HFFc6 (cell line): ENCODE results near the gene SEPTIN11. TPM values are rescaled to one million over a fixed set of nuclear protein-coding genes. Genes with fewer than 3 reads are reported as not detected.

Experiments used
- DNase-seq: peaks from one replicate; pipeline ENCODE4 v3.0.0-alpha.2; 2018
- H3K27ac Mint-ChIP-seq: 2 replicates; pipeline ENCODE4 v1.8.0; 2020; ENCODE audit warnings: mild to moderate bottlenecking, mixed read lengths
- H3K27me3 Mint-ChIP-seq: 2 replicates; pipeline ENCODE4 v1.8.0; 2021; ENCODE audit warnings: mild to moderate bottlenecking, moderate library complexity, mixed read lengths; ENCODE audit not compliant: insufficient read depth
- H3K36me3 Mint-ChIP-seq: 2 replicates; pipeline ENCODE4 v1.8.0; 2021; ENCODE audit warnings: low read depth, mixed read lengths
- H3K4me1 Mint-ChIP-seq: 2 replicates; pipeline ENCODE4 v1.8.0; 2020; ENCODE audit warnings: low read depth, mixed read lengths
- H3K4me3 Mint-ChIP-seq: 2 replicates; pipeline ENCODE4 v1.8.0; 2020; ENCODE audit warnings: mild to moderate bottlenecking, moderate library complexity, mixed read lengths
- H3K9me3 Mint-ChIP-seq: 2 replicates; pipeline ENCODE4 v1.8.0; 2020; ENCODE audit warnings: mild to moderate bottlenecking, mixed read lengths
- total RNA-seq, 6 experiments: library from RNA; stranded (reverse); fragmentation: NEBNext Ultra II Directional; extraction: Animal tissue kit (Norgen Biotek cat#: 25700); gene quantifications; 2 replicates in 1 of 6; 3 replicates in 5 of 6; pipeline ENCODE4 v1.2.3, GENCODE V29; 2021
- TF ChIP-seq, protein P1 (sequence below): fragments of 200-600 bp; sonication (generic); IDR thresholded peaks from 2 replicates; pipeline ENCODE4 v1.5.0; 2021; ENCODE audit warnings: antibody characterized with exemption, mild to moderate bottlenecking

The SEPTIN11 gene
- total RNA-seq, 6 experiments from 2014 or later, result 563 to 907 (median 620) TPM

DNA sequence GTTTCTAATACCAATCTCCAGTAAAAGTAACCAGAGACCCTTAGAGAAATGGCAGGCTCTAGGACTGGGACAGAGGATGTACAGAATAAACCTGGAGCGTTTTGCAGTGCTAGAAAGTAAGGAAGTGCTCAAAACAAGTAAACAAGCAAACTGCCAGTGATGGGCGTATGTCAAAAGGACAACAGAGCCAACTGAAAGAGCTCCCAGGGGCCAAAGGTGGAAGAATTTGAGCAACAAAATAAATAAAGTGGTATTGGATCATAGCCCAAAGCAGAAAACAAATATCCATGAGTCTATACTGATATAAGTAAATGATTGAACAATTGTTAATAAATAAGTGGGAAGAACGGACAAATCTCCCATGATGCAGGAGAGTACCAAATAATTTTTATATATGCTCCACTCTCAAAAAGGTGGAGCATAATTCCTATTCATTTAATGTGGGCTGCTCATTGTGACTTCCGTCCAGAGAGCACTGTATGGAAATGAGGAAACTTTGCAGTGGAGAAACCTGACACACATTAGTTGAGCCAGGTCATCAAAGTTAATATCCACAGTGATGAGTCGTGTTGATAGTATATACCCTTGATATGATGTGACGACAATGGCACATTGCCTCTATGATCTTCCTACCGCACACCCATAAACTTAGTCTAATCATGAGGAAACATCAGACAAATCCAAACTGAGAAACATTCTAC is 17.8 kb upstream of the SEPTIN11 start:
- no peaks in the 10 kb centered on the region; the same call in 1 of the 2 replicates for H3K27me3 Mint-ChIP-seq
- no peak overlapping the region for H3K4me3 Mint-ChIP-seq
- TF ChIP-seq, protein P1, sequence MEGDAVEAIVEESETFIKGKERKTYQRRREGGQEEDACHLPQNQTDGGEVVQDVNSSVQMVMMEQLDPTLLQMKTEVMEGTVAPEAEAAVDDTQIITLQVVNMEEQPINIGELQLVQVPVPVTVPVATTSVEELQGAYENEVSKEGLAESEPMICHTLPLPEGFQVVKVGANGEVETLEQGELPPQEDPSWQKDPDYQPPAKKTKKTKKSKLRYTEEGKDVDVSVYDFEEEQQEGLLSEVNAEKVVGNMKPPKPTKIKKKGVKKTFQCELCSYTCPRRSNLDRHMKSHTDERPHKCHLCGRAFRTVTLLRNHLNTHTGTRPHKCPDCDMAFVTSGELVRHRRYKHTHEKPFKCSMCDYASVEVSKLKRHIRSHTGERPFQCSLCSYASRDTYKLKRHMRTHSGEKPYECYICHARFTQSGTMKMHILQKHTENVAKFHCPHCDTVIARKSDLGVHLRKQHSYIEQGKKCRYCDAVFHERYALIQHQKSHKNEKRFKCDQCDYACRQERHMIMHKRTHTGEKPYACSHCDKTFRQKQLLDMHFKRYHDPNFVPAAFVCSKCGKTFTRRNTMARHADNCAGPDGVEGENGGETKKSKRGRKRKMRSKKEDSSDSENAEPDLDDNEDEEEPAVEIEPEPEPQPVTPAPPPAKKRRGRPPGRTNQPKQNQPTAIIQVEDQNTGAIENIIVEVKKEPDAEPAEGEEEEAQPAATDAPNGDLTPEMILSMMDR, result no peak
- H3K9me3 Mint-ChIP-seq, result no peaks in the 10 kb centered on the region
- no peak for DNase-seq
- no peak overlapping the region for H3K27ac Mint-ChIP-seq
- H3K36me3 Mint-ChIP-seq, result peaks cover 7% of the 10 kb centered on the region
- peaks cover 19% of the 10 kb centered on the region for H3K4me1 Mint-ChIP-seq

DNA sequence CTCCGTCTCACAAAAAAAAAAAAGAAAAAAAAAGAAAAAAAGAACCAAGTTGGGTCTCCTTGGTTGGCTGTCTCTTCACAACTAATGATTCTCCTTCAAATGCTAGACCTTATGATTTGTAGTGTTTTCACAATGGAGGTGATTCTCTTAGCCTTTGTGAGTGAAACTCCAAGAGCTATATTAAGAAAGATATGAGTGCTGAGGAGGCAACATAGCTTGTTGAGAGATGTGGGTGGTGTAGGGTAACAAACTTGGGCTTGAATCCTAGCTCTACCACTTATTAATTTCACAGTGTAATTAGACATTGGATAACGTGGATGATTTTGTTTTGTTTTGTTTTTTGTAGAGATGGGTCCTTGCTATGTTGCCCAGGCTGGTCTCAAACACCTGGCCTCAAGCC is 10.4 kb upstream of the SEPTIN11 start:
- TF ChIP-seq, protein P1, result no peak
- Mint-ChIP-seq H3K4me1 (peaks cover 19% of the 10 kb centered on the region), H3K36me3 (peaks cover 49% of the 10 kb centered on the region), H3K27me3 (no peaks in the 10 kb centered on the region; the same call in 1 of the 2 replicates), H3K4me3 (no peak overlapping the region), H3K9me3 (no peaks in the 10 kb centered on the region), H3K27ac (no peak overlapping the region)
- DNase-seq, result no peak

DNA sequence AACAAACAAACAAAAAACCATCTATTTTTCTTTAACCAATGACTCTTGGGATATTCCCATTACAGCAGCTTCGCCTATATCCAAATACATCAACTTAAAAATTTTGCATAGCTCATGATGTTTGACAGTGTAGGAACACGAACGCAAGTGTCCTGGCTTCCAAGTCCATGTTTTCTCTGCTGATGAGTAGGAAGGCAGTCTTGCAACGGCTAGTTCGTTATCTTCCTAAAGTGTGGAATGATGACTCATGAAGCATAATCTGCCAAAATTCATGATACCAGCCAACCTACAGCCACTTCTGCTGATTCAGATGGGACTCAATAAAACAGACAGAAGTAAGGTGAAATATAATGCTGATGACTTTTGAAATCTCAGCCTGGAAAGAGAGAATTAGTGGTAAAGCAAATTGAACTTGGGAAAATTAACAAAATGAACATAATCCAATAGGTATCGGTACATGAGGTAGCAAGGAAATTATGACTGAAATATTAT is 6.4 kb upstream of the SEPTIN11 start:
- Mint-ChIP-seq H3K4me3 (no peak overlapping the region), H3K9me3 (no peaks in the 10 kb centered on the region), H3K27me3 (no peaks in the 10 kb centered on the region; the same call in 1 of the 2 replicates), H3K4me1 (peaks cover 59% of the 10 kb centered on the region), H3K27ac (peak overlapping the region; percentile 36), H3K36me3 (peaks cover 67% of the 10 kb centered on the region)
- DNase-seq, result peak; percentile 71
- TF ChIP-seq, protein P1, result no peak

DNA sequence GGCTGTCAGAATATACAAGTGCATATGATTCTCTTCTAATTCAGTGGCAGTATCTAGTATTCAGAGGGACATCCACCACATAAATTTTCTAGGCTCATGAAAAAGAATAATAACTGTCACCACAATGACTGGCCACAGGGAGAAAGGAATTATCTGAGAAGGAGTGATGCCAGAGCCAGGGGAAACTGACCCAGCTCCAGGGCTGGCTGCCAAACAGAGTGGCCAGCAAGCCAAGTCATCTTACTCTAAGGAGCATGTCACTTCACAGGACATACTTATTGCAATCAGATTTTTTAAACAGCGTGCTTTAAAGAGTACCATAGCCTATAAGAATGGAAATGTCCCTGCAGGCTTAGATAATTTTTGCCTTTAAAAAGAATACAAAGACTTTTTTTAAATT is 5.8 kb upstream of the SEPTIN11 start:
- TF ChIP-seq, protein P1, result no peak
- no peak for DNase-seq
- Mint-ChIP-seq H3K9me3 (no peaks in the 10 kb centered on the region), H3K4me1 (peaks cover 61% of the 10 kb centered on the region), H3K36me3 (peaks cover 72% of the 10 kb centered on the region), H3K4me3 (no peak overlapping the region; the same call in 1 of the 2 replicates), H3K27me3 (no peaks in the 10 kb centered on the region; the same call in 1 of the 2 replicates), H3K27ac (peak overlapping the region; percentile 36)

DNA sequence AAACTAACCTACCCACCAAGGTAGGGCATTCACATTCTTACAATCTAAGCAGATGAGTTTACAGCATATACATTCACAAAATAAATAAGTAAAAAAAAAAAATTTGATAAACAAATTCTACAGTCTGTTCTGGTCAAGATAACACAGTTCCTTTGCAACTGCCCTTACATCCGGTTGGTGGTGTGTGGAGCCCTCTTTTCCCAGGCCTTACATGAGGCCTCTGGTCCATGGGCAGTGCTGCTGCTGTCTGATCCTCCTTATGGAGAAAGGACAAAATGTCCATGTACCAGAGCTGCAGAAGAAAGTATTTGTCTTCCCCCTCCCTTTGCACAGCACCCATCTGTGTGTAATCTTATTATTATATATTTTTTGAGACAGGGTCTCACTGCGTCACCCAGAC is 2.2 kb upstream of the SEPTIN11 start:
- Mint-ChIP-seq H3K4me3 (peak overlapping the region; percentile 92), H3K36me3 (peaks cover 62% of the 10 kb centered on the region), H3K27ac (no peak overlapping the region; the same call in 1 of the 2 replicates), H3K27me3 (peaks cover 2% of the 10 kb centered on the region), H3K9me3 (no peaks in the 10 kb centered on the region), H3K4me1 (peaks cover 65% of the 10 kb centered on the region)
- TF ChIP-seq, protein P1, result no peak; the same call in 1 of the 2 replicates
- DNase-seq, result no peak
